GM18517 (cell line): Measurements from ENCODE around the gene MC1R.
A peak's percentile ranks its signal among the peaks of the same experiment; 100 is the strongest.
"Not testable (repeated sequence)": the region's sequence is repeated elsewhere in the genome, so short reads cannot be mapped to it uniquely, and the experiment has no call there.

Source experiments
- ATAC-seq: cut with Tn5 transposase; IDR thresholded peaks from one replicate; pipeline ENCODE4 v1.9.1; 2021; ENCODE audit warnings: mild to moderate bottlenecking, moderate library complexity; ENCODE audit not compliant: unreplicated experiment

The MC1R gene

DNA sequence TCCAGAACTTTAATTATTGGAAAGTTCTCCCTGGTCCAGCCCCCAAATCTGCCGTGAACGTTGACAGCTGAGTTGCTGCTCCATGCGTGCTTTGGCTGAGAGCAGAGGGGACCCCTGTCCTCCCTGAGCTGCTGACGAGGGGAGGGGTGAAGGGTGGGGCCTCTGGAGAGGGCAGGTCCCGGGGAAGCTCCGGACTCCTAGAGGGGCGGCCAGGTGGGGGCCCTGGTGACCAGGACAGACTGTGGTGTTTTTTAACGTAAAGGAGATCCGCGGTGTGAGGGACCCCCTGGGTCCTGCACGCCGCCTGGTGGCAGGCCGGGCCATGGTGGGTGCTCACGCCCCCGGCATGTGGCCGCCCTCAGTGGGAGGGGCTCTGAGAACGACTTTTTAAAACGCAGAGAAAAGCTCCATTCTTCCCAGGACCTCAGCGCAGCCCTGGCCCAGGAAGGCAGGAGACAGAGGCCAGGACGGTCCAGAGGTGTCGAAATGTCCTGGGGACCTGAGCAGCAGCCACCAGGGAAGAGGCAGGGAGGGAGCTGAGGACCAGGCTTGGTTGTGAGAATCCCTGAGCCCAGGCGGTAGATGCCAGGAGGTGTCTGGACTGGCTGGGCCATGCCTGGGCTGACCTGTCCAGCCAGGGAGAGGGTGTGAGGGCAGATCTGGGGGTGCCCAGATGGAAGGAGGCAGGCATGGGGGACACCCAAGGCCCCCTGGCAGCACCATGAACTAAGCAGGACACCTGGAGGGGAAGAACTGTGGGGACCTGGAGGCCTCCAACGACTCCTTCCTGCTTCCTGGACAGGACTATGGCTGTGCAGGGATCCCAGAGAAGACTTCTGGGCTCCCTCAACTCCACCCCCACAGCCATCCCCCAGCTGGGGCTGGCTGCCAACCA lies at the start of gene MC1R:
TSS of gene MC1R (plus strand) at position 410 of the 895 bp plus-strand sequence. CDS start at position 807, 397 bp downstream.
- peak; percentile 8 for ATAC-seq

DNA sequence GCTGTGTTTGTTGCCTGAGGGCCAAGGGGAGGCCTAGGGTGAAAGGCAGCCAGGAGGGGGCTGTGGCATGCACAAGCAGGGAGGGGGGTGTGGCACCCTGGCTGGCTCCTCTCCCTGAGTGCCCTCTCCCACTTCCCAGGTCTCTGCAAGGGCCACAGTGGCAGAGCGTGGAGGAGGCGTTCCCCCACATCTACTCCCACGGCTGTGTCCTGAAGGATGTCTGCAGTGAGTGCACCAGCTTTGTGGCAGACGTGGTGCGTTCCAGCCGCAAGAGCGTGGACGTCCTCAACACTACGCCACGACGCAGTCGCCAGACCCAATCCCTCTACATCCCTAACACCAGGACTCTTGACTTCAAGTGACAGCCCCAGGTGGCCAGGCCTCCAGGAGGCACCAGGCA lies 48.8 kb upstream of the MC1R start:
- ATAC-seq: no peak

DNA sequence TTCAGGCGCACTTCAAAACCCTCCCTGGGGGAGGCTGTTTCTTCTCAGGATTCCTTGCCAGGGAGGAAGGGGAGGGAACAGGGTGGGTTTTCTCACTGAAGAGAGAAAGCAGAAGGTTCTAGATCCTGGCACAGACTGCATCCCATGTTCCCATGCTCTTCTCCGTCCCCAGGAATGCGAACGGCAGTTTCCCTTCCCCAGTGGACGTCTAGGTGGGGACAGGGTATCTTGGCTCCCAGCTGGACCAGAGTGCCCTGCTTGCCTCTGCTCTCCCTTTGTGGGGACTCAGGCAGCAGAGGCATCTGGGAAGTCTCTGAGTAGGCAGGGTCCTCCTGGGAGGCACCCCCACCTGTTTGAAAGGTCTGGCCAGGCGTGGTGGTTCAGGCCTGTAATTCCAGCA lies 48.2 kb upstream of the MC1R start:
- ATAC-seq: no peak

DNA sequence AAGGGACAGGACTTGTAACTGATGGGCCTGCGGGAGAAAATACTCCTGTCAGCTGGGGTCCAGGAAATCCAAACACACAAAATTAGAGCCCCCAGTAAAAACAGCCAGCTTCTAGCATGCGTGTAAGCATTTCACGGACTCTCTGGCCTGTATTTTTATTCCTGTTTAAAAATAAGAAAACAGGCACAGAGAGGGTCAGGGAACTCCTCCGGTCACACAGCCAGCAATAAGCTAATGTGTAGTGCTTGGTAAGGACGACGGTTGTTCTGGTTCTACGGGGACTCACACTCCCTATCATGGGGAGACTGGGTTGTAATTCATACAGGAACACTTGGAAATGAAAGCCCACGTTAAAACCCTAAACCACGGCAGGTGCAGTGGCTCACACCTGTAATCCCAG lies 46.8 kb upstream of the MC1R start:
- ATAC-seq: no peak

- ATAC-seq: peak; percentile 43
Measured at GRCh38 chr16:89873109-89873971, 45.3 kb upstream of the MC1R start, which contains the start of gene TCF25. Gene TCF25 (plus strand): TSS chr16:89873592. CDS start chr16:89873668, 76 bp downstream.

DNA sequence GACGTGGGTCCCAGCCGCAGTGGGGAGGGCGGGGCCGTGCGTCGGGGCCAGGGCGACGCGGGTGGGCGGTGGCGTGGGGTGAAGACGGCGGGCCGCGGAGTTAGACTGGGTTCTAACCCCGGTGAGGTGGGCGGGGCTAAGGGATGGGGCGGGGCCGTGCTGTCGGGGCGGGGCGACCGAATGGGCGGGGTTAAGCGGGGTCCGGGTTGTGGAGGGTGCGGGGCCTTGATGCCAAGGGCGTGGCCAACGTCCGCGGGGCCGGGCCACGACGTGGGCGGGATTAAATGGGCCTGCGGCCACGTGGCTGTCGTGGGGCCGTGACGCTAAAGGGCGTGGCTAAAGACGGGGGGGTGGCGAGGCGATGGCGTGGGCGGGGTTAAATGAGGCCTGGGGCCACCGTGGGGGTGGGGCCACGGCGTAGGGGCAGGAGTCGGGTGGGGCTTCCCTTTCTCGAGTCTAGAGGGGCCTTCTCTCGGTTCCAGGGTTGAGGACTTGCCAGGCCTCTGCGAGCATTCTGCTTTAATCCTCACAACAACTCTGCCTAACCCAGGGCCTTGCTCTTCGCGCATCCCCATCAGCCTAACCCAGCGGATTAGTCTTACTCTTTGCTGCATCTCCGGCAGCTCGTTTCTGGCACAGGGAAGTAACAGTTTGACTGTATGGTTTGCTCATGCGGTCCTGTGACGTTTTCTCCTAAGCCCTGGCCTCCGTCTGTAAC lies 44.5 kb upstream of the MC1R start:
- ATAC-seq: peak; percentile 41

DNA sequence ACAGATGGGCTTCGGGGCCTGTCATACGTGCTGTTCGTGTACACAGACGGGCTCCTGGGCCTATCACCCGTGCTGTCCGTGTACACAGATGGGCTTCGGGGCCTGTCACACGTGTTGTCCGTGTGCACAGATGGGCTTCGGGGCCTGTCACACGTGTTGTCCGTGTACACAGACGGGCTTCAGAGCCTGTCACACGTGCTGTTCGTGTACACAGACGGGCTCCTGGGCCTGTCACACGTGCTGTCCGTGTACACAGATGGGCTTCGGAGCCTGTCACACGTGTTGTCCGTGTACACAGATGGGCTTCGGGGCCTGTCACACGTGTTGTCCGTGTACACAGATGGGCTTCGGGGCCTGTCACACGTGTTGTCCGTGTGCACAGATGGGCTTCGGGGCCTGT lies 39.5 kb upstream of the MC1R start:
- not testable (repeated sequence) for ATAC-seq

DNA sequence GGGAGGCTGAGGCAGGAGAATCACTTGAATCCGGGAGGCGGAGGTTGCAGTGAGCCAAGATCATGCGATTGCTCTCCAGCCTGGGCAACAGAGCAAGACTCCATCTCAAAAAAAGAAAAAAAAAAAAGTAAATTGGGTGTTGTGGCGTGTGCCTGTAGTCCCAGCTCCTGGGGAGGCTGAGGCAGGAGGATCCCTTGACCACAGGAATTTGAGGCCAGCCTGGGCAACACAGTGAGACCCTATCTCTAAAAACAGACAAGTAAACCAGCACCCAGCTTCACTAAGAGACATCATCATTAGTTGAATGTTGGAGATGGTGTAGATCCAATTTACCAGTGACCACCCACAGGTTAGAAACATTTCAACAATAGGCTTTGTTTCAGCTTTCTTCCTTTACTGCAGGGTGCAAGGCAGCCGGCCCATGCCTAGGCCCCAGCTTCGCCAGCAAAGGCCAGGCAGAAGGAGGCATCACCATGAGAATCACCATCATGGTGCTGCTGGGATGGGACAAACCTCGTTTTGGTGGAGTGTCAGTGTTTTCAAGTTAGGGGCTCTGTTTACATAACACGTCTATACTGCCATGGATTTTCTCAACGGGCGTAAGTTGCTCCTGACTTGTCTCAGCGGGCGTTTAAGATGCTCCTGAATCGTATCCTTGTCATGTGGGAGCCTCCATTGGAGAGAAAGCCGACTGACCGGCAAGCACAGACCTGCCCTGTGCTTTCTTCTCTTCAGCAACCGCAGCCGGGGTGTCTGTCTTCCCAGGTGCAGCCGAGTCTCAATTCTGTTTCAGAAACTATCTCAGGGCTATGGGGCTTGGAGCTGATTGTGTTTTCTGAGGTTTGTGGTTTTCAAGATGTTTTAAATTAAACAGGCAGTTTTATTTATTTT lies 37.9 kb upstream of the MC1R start:
- no peak for ATAC-seq

GRCh38 chr16:89881368-89881730 lies 37.3 kb upstream of the MC1R start:
- ATAC-seq: no peak

GRCh38 chr16:89883346-89884040 lies 35.2 kb upstream of the MC1R start:
- no peak for ATAC-seq

GRCh38 chr16:89884041-89884421 lies 34.6 kb upstream of the MC1R start:
- no peak for ATAC-seq

DNA sequence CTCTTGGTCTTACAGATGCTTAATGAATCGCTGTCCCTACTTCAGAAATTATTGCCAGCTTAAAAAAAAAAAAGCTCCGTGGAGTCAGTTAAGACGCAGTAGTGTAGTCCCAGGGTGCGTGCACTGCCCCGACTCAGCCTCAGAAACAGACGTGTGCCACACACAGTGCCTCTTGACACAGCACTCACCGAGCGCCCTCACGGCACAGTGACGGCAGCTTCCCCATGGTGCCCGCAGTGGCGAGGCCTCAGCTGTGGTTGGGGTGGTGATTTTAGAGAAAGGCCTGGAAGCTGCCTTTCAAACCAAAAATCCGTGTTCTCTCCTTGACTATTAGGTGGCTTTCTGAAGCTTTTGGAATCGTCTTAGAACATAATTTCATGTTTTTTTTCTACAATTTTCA lies 31.4 kb upstream of the MC1R start:
- no peak for ATAC-seq

- ATAC-seq: no peak
Measured at GRCh38 chr16:89890200-89890599, 28.5 kb upstream of the MC1R start.

- no peak for ATAC-seq
Measured at GRCh38 chr16:89890886-89891657, 27.6 kb upstream of the MC1R start.

DNA sequence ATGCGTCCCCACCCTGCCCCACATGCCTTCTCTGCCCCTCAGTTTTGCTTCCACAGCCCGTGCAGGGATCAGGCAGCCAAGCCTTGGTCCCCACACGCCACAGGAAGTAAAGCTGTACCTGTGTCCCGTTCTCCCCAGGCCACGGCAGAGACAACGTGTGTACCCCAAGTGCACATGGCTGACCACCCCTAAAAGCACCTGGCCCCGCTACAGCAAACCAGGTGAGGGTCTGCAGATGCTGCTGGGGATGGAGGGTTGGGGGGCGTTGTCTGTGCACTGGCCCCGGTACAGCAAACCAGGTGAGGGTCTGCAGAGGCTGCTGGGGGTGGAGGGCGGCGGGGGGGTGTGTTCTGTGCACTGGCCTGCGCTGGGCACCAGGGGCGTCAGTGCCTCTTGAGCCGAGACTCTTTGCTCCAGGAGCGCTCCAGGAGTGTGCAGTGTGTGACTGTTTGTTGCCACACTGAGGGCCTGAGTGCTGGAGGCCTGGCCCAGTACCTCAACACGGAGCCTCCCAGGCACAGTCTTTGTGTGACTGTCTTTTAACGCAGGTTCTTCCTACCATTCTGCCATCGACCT lies 26.5 kb upstream of the MC1R start:
- ATAC-seq: no peak

DNA sequence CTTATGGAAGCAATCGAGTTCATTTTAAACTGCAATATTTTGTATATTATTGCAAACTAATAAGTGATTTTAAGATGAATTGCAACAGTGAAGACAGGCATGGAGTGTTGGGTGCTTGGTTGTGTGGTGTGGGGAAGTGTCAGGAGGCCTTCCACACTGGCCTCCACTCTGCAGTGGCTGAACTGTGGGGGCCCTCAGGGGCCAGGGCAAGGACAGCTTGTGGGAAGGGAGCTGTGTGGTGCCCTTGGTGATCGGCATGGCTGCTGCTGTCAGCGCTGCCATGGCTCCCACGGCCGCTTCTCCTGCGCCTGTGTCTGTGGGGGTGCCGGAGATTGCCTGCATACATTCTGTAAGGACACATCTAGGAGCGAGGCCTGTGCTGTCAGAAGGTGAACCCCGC lies 26.0 kb upstream of the MC1R start:
- no peak for ATAC-seq

- ATAC-seq: no peak
Measured at GRCh38 chr16:89893642-89894548, 24.8 kb upstream of the MC1R start.
